NCI-H2196 treated with DMSO at 0.1 percent for 48 hours (cell line): ENCODE measurements around the gene TBC1D3B.
"Not testable (repeated sequence)": the region's sequence is repeated elsewhere in the genome, so short reads cannot be mapped to it uniquely, and the experiment has no call there.

ENCODE experiments used
- DNase-seq: peaks from one replicate; lab custom pipeline; 2025; ENCODE audit not compliant: unreplicated experiment; lab: John Stamatoyannopoulos, UW

Gene TBC1D3B

DNA sequence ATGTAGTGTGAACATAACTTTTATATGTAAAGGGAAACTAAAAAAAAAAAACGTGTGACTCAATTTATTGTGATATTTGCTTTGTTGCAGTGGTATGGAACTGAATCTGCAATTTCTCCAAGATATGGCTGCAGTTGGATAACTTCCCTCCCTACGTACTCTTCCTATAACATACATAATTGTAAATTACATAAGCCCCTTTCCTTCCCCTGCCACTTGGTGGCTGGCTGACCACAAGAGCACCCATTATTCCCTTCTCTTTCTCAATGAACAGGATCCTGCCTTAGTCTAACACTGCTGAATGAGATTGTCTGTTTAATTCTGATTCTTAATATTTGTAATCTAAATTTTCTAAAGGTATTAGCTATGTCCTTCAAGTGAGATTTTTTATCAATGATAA, 45.0 kb downstream of the TBC1D3B start:
- DNase-seq, result no peak

DNA sequence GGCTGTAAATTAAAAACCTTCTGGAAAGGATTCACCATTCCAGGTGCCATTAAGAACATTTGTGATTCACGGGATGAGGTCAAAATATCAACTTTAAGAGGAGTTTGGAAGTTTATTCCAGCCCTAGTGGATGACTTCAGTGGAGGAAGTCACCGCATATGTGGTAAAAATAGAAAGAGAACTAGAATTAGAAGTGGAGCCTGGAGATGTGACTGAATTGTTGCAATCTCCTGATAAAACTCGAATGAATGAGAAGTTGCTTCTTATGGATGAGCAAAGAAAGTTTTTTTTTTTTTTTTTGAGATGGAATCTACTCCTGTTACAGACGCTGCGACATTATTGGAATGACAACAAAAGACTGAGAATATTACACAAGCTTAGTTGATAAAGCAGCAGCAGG, 46.1 kb downstream of the TBC1D3B start:
- no peak for DNase-seq

DNA sequence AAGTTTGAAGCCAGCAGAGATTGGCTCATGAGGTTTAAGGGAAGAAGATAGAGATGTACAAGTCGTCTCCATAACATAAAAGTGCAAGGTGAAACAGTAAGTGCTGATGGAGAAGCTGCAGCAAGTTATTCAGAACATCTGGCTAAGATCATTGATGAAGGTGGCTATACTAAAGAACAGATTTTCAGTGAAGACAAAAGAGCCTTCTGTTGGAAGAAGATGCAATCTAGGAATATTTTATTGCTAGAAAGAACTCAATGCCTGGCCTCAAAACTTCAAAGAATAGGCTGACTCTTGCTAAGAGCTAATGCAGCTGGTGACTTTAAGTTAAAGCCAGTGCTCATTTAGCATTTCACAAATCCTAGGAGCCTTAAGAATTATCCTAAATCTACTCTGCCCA, 46.8 kb downstream of the TBC1D3B start:
- DNase-seq, result no peak

DNA sequence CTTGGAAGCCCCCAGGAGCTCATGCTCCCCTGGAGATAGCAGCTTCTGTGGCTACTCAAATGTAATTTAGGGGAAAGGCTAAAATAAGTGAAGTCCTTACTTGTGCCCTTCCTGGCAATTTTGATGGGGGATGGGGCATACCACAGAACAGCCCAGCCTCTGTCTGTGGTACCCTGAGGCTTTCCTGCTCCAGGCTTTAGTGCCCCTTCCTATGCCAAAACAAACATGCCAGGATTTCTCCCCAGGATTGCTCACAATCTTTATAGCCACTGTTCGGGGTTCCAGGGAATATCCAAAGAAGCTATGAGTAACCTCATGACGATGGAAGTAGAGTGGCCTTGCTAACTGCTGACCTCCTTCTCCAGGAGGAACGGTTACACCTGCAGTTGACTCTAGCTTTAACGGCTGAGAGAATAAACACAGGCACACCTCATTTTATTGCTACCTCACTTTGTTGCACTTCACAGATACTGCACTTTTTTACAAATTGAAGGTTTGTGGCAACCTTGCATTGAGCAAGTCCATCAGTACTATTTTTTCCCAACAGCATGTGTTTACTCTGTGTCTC, 47.9 kb downstream of the TBC1D3B start:
- DNase-seq, result no peak

DNA sequence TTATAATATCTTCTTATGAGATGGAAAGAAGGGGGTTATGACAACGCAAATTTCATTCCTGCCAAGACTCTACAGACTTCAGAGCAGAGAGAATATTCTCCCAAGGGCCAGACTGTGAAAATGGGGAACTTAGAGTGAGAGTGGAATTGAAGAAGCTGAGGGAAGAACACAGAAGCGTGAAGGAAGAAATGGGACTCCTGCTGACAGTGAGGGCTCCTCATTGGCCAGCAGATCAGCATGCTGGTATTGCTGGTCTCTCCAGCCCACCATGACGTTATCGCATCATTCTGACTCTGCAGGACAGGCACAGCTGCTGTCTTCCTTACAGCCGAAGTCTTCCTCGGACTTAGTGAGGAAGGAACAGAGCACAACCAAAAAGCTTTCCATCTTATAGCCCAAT, 48.5 kb downstream of the TBC1D3B start:
- no peak for DNase-seq

DNA sequence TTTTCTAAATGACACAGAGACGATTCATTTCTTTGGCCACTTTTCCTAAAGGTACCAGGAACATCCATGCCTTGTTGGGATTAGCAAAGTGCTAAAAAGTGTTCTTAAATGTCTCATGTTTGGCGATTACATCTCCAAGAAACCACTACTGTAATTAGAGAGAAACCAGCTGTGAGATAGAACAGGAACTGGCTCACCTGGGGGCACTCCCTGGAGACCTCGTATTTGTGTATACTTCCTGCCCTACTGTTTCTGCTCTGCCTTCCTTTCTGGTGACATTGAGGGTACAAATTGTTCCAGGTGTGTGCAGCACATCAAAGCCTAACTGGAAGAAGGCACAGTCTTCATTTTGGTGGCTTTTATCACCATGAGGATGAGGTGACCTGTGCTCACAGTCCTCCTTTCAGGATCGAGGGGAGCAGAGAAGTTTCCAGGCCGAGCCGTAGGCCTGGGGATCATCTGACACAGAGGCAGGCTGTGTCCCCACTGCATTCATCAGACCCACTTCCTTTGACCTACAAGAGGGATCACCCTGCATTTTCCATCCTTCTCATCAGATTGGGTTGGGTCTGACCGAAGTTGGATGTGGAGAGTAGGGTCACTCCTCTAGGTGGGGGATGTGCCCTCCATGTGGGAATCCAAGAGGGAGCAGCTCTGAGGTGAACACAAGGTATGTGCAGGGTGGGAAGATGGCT, 49.1 kb downstream of the TBC1D3B start:
- DNase-seq, result no peak

DNA sequence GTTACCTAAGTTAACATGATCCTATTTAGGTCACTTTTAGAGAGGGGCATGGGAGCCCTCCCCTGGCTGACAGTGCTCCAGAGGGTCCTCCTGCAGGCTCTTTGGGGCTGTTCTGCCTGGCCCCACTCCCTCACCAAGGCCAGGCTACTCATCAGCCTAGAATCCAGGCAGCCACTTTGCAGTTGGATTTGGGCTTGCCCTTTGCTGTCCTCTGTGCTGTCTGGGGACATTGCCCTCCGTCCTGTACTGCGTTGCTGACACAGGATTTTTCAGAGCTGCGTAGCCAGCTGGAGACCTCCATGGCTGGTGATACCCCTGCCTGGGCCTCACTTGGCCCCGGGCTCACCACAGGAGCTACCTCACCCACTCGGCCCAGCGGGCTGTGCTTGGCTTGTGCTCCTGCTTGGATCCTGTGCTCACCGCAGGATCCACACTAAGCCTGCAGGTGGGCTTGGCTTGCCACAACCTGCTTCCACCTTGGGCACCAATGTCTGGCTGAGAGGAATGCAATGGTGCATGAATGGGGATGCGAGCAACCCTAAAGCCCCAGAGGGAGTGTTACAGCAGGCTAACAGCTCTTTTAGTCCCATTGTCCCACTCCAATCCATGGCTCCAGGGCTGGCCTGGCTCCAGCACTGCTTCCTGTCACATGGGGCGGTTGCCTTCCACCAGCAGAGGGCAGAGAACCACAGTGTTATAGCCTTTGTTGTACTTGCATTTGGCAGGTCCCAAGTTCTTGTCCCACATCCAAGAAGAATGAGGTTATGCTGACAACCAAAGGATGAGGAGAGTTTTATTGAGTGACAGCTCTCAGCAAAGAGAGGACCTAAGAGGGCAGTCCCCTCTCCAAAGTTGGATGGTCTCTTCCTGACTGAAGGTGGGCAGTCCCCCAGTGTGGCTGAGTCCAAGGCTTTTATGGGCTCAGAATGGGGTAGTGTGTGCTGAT, 51.3 kb downstream of the TBC1D3B start:
- DNase-seq, result no peak

DNA sequence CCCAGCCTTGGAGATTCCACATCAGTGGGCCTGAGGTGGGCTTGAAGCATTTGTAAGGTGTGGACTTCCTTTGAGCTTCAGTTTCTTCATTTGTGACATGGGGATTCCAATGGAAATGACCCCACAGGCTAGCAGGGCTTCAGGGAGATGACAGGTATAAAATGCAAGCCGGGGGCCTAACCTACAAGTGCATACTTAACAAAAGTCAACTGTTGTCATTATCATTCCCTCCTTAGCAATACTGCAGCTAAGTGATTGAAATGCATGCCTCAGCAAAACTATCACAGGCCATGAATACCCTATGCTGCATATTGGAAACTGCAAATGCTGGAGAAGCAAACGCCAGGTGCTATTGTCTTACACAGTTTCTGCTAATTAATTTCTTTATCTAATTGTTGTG, 53.0 kb downstream of the TBC1D3B start:
- no peak for DNase-seq

DNA sequence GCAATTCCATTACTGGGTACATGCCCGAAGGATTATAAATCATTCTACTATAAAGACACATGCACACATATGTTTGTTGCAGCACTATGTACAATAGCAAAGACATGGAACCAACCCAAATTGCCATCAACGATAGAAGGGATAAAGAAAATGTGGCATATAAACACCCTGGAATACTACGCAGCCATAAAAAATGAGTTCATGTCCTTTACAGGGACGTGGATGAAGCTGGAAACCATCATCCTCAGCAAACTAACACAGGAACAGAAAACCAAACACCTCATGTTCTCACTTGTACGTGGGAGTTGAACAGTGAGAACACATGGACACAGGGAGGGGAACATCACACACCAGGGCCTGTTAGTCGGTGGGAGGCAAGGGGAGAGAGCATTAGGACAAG, 55.3 kb downstream of the TBC1D3B start:
- DNase-seq, result not testable (repeated sequence)

DNA sequence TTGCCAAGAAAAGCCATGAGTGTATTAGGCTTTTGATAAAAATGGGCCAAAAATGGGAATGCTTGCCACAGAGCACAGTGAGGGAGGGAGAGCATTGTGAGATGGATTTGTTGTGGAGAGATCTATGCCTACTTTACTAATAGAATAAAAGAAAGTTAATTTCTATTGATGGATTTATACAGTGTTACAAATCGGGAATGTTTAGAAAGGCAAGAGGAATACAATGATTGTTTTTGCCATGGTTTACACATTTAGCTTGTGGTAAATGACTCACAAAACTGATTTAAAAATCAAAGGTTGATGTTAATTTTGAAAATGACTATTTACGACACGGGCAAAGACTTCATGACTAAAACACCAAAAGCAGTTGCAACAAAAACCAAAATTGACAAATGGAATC, 56.2 kb downstream of the TBC1D3B start:
- DNase-seq, result no peak

DNA sequence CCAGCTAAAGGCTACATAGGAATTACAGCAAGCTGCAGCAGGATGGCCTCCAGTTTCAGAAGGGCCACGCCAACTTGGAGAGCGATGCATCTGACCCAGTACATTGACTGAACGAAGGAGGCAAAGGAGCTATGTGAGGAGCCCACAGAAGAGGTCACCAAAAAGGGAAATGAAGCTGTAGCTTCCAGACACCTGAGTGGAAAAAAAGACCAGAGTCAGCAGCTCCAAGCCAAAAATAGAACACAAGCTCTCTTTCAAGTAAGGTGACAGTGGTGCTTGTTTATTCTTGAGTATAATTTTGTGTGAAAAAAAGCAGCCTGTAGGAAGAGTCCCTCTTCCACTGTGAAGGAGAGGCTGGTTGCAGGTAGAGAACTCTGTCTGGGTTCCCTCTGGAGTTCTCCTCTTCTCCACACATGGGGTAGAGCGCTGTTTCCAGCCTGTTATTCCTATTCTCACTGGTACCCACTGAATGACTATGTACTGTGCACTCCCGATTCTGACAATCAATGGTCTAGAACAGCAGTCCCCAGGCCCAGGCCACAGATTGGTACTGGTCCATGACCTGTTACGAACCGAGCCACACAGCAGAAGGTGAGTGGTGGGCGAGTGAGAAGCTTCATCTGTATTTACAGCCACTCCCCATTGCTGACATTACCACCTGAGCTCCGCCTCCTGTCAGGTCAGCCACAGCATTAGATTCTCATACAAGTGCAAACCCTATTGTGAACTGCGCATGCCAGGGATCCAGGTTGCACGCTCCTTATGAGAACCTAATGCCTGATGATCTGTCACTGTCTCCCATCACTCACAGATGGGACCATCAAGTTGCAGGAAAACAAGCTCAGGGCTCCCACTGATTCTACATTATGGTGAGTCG, 57.7 kb downstream of the TBC1D3B start:
- no peak for DNase-seq

DNA sequence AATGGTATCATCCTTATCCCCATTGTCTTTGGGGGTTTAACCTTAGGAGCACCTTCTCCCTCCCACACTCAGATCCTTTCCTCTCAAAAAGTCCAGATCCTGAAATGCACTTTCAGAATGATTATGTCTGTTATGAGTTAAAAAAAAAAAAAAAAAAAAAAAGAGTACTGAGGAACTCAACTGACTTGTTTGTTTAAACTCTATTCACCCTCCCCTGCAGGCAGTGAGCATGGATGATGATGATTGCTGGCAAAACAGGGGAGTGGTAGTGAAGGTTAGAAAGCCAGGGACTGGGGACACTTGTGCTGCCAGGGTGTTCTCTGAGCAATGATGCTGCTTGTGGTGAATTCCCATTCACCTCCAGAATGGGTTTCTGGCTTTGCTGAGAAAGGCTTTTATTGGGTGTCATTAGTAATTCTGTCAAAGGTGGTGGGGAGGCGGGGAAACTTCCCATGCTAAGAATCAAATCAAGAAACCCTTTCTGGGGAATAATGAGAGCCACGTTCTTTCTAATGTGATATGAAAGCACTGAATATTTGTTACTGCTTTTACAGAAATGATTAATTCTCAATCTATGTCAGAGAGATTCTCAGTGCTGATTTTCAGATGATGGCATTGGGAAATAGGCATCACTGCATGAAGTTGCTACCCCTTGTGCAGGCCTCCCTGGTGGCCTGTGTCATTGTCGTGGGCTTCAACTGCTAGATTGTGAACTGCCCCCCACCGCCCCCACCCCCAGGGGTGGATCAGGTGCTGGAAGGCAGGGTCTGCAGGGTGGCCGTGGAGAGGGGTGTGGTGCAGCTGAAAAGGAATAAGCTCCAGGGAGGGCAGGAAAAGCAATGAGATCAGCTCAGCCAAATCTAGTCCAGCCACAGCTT, 58.7 kb downstream of the TBC1D3B start:
- DNase-seq, result no peak
